K562 (cell line): ENCODE measurements around the gene MAP3K7. TPM values are rescaled to one million over a fixed set of nuclear protein-coding genes. Genes with fewer than 3 reads are reported as not detected.
A peak's percentile ranks its signal among the peaks of the same experiment; 100 is the strongest.

ENCODE experiments used
- ARHGAP35 ChIP-seq: fragments of 450-650 bp; IDR thresholded peaks from 2 replicates; pipeline ENCODE4 v1.6.1; 2018; ENCODE audit not compliant: partially characterized antibody
- BRD4 ChIP-seq: fragments of 200-600 bp; sonication (generic); IDR thresholded peaks from 2 replicates; pipeline ENCODE4 v1.6.1; 2017; ENCODE audit warnings: inconsistent platforms
- DPF2 ChIP-seq: fragments of 450-650 bp; IDR thresholded peaks from 2 replicates; pipeline ENCODE4 v1.6.1; 2016
- ESRRB ChIP-seq: fragments of 250-450 bp; sonication (Bioruptor Pico); IDR thresholded peaks from 2 replicates; pipeline ENCODE4 v1.5.0; 2020; ENCODE audit warnings: mild to moderate bottlenecking, moderate library complexity, borderline replicate concordance
- HINFP ChIP-seq: fragments of 450-650 bp; conservative IDR thresholded peaks from 2 replicates; pipeline ENCODE4 v1.6.1; 2016; ENCODE audit warnings: missing genetic modification characterization, low read depth, mild to moderate bottlenecking, control low read depth, missing compliant biosample characterization
- HMG20A ChIP-seq: fragments of 450-650 bp; formaldehyde crosslinking; conservative IDR thresholded peaks from 2 replicates; pipeline ENCODE4 v1.4.0; 2020; ENCODE audit warnings: mild to moderate bottlenecking, mixed read lengths
- HMGXB4 ChIP-seq: sonication (generic); formaldehyde crosslinking; IDR thresholded peaks from 2 replicates; pipeline ENCODE4 v1.8.1; 2023; ENCODE audit warnings: mild to moderate bottlenecking, missing genetic modification reagents
- HNRNPK ChIP-seq: fragments of 200-400 bp; formaldehyde crosslinking; IDR thresholded peaks from one replicate; pipeline ENCODE4 v1.6.1; 2018; ENCODE audit warnings: mild to moderate bottlenecking, low read depth, low read length; ENCODE audit not compliant: poor library complexity, severe bottlenecking
- MAZ ChIP-seq, 2 experiments: fragments of 450-650 bp in 1 of 2; sonication (generic) in 1 of 2; formaldehyde crosslinking; IDR thresholded peaks in 1 of 2; conservative IDR thresholded peaks in 1 of 2; 2 replicates each; pipeline versions ENCODE4 v1.4.0 to v1.5.0; 2020; ENCODE audit warnings: mild to moderate bottlenecking in 1 of 2, missing genetic modification reagents in 1 of 2
- NFRKB ChIP-seq: fragments of 450-650 bp; IDR thresholded peaks from 2 replicates; pipeline ENCODE4 v1.6.1; 2016; ENCODE audit warnings: low read depth
- PCBP2 ChIP-seq: fragments of 200-400 bp; formaldehyde crosslinking; IDR thresholded peaks from 2 replicates; pipeline ENCODE4 v1.6.1; 2018; ENCODE audit warnings: low read length, low read depth, mild to moderate bottlenecking, moderate library complexity; ENCODE audit not compliant: poor library complexity, severe bottlenecking
- SMAD4 ChIP-seq: fragments of 250-450 bp; sonication (Bioruptor Pico); conservative IDR thresholded peaks from 2 replicates; pipeline ENCODE4 v1.8.0; 2021; ENCODE audit warnings: inconsistent platforms, mild to moderate bottlenecking, moderate library complexity
- TAF7 ChIP-seq: fragments of 450-650 bp; IDR thresholded peaks from 2 replicates; pipeline ENCODE4 v1.6.1; 2016; ENCODE audit warnings: missing genetic modification characterization, missing compliant biosample characterization
- TGIF2 ChIP-seq: sonication (generic); formaldehyde crosslinking; IDR thresholded peaks from 2 replicates; pipeline ENCODE4 v1.8.1; 2022; ENCODE audit warnings: mild to moderate bottlenecking, missing genetic modification reagents, moderate library complexity
- TSC22D4 ChIP-seq: fragments of 450-650 bp; IDR thresholded peaks from 2 replicates; pipeline ENCODE4 v1.6.1; 2016; ENCODE audit warnings: missing genetic modification characterization, missing biosample characterization, control low read depth
- USF2 ChIP-seq: sonication (generic); formaldehyde crosslinking; IDR thresholded peaks from 2 replicates; pipeline ENCODE4 v1.5.0; 2020; ENCODE audit warnings: missing genetic modification reagents
- XRCC3 ChIP-seq: fragments of 450-650 bp; IDR thresholded peaks from 2 replicates; pipeline ENCODE4 v1.6.1; 2017; ENCODE audit warnings: mild to moderate bottlenecking, moderate library complexity
- ZNF274 ChIP-seq: IDR thresholded peaks from 2 replicates; pipeline ENCODE4 v1.6.1; 2011; ENCODE audit warnings: low read depth, mild to moderate bottlenecking, low read length, moderate library complexity, borderline replicate concordance
- polyA plus RNA-seq, 8 experiments: library from polyadenylated mRNA; depleted of rRNA in 4 of 8; stranded (reverse) in 5 of 8; unstranded in 3 of 8; fragments of >200 nt; fragmentation: Nextera tagmentation in 2 of 8; fragmentation: Illumina TruSeq in 1 of 8; extraction: Ambion mirVana in 2 of 8; extraction: Trizol in 1 of 8; gene quantifications; 2 replicates each; pipeline versions ENCODE4 v1.2.1 to v1.2.3, GENCODE V29; 2011 to 2014; ENCODE audit warnings: inconsistent platforms in 1 of 8, missing spikeins in 1 of 8
- total RNA-seq, 7 experiments: library from RNA; depleted of rRNA in 6 of 7; stranded (reverse); fragments of >200 nt in 6 of 7; fragmentation: Illumina TruSeq in 2 of 7; extraction: Trizol in 2 of 7; gene quantifications; 2 replicates each; pipeline versions ENCODE4 v1.2.1 to v1.2.3, GENCODE V29; 2011 to 2021; ENCODE audit warnings: low replicate concordance in 1 of 7
- TF ChIP-seq, protein P1 (sequence below): sonication (generic); formaldehyde crosslinking; IDR thresholded peaks from 2 replicates; pipeline ENCODE4 v1.8.1; 2023; ENCODE audit warnings: mild to moderate bottlenecking, missing genetic modification reagents

MAP3K7 gene
- total and polyA plus RNA-seq, 9 of the 15 experiments (the other 6 are each of a cell fraction or from before 2014, with no cell fraction given), result 13.4 to 60.9 (median 34.8) TPM

- TF ChIP-seq HINFP (tag), result no peak
- TF ChIP-seq TGIF2 (CRISPR knock-in tag), result no peak
- no peak for TF ChIP-seq XRCC3
- TF ChIP-seq, protein P1, sequence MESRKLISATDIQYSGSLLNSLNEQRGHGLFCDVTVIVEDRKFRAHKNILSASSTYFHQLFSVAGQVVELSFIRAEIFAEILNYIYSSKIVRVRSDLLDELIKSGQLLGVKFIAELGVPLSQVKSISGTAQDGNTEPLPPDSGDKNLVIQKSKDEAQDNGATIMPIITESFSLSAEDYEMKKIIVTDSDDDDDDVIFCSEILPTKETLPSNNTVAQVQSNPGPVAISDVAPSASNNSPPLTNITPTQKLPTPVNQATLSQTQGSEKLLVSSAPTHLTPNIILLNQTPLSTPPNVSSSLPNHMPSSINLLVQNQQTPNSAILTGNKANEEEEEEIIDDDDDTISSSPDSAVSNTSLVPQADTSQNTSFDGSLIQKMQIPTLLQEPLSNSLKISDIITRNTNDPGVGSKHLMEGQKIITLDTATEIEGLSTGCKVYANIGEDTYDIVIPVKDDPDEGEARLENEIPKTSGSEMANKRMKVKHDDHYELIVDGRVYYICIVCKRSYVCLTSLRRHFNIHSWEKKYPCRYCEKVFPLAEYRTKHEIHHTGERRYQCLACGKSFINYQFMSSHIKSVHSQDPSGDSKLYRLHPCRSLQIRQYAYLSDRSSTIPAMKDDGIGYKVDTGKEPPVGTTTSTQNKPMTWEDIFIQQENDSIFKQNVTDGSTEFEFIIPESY (CRISPR knock-in tag), result peak; percentile 53; the same call in 1 of the 2 replicates
- TF ChIP-seq NFRKB, result peak; percentile 75
- TF ChIP-seq HMG20A, result no peak
- no peak for TF ChIP-seq PCBP2
- no peak for TF ChIP-seq ZNF274
- no peak for TF ChIP-seq USF2 (CRISPR knock-in tag)
- no peak for TF ChIP-seq TAF7 (tag)
- no peak for TF ChIP-seq HMGXB4 (CRISPR knock-in tag)
- no peak for TF ChIP-seq SMAD4 (CRISPR knock-in tag)
- TF ChIP-seq ARHGAP35, result no peak
- TF ChIP-seq ESRRB (CRISPR knock-in tag), result no peak
- no peak; the same call in 1 of the 2 replicates for TF ChIP-seq BRD4
- no peak for TF ChIP-seq HNRNPK
- TF ChIP-seq DPF2, result peak; percentile 87
- no peak for TF ChIP-seq TSC22D4 (tag)
- TF ChIP-seq MAZ (CRISPR knock-in tag; conservative IDR thresholded peaks at IDR 0.05 in 1 of 2, IDR thresholded peaks at IDR 0.05 in 1 of 2), result no peak
Measured at GRCh38 chr6:90466154-90466940, 120.5 kb downstream of the MAP3K7 start (continued).
